ENCODE results near the gene MAP2K5.

MAP2K5 gene

DNA sequence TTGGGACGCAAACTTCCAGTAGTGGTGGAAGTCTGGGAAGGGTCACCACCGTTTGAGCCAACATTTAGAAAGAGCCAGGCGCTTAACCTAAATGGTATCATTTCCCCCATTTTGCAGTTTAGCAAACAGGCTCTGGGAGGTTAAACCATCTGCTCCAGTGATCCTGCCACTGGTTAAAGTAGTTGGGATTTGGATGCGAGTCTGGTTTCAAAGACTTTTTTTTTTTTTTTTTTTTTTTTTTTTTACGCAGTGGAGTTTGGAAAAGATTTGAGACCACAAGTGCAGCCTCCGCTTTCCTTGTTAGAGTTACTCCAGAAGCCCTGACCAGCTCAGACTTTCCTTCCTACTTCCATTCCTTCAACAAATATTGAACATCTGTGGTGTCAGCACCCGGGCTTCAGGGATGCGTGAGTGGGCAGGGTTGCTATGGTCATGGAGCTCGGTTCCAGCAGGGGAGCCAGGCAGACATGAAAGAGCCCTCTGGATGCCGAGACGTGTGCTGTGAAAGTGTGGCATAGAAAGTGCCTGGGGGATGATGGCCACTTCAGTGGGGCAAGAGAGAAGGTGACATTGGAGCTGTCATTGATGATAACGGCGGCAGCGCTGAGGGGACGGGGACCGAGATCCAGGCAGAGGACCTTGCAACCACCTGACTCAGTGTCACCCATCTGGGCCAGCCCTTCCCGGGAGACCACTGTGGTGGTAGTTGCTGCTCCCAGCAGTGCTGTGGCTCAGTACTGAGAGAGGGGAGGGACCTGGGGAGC lies 298.4 kb downstream of the MAP2K5 start (continued):
- TF ChIP-seq, protein P1, sequence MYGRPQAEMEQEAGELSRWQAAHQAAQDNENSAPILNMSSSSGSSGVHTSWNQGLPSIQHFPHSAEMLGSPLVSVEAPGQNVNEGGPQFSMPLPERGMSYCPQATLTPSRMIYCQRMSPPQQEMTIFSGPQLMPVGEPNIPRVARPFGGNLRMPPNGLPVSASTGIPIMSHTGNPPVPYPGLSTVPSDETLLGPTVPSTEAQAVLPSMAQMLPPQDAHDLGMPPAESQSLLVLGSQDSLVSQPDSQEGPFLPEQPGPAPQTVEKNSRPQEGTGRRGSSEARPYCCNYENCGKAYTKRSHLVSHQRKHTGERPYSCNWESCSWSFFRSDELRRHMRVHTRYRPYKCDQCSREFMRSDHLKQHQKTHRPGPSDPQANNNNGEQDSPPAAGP (tag by site-specific recombination; IDR thresholded peaks at IDR 0.05): peak; percentile 50; the same call in 1 of the 2 replicates
- TF ChIP-seq ZNF16 (tag by site-specific recombination; IDR thresholded peaks at IDR 0.05; ENCODE audit: low read depth): no peak
- no peak for TF ChIP-seq HOXA7 (CRISPR knock-in tag; IDR thresholded peaks at IDR 0.05; ENCODE audit: borderline replicate concordance)
- TF ChIP-seq, protein P2, sequence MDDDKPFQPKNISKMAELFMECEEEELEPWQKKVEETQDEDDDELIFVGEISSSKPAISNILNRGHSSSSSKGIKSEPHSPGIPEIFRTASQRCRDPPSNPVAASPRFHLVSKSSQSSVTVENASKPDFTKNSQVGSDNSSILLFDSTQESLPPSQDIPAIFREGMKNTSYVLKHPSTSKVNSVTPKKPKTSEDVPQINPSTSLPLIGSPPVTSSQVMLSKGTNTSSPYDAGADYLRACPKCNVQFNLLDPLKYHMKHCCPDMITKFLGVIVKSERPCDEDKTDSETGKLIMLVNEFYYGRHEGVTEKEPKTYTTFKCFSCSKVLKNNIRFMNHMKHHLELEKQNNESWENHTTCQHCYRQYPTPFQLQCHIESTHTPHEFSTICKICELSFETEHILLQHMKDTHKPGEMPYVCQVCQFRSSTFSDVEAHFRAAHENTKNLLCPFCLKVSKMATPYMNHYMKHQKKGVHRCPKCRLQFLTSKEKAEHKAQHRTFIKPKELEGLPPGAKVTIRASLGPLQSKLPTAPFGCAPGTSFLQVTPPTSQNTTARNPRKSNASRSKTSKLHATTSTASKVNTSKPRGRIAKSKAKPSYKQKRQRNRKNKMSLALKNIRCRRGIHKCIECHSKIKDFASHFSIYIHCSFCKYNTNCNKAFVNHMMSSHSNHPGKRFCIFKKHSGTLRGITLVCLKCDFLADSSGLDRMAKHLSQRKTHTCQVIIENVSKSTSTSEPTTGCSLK (tag by site-specific recombination; IDR thresholded peaks at IDR 0.05): no peak
- TF ChIP-seq HOXD13 (CRISPR knock-in tag; IDR thresholded peaks at IDR 0.05; ENCODE audit: borderline replicate concordance): no peak
- TF ChIP-seq MEIS1 (CRISPR knock-in tag; IDR thresholded peaks at IDR 0.05; ENCODE audit: borderline replicate concordance): no peak
- no peak for TF ChIP-seq ZNF514 (tag by site-specific recombination; IDR thresholded peaks at IDR 0.05)
- no peak for TF ChIP-seq ZNF548 (tag by site-specific recombination; IDR thresholded peaks at IDR 0.05)
- no peak for TF ChIP-seq ZNF654 (tag by site-specific recombination; IDR thresholded peaks at IDR 0.05; ENCODE audit: low read depth)
- TF ChIP-seq FEZF1 (tag by site-specific recombination; IDR thresholded peaks at IDR 0.05): no peak; the same call in 1 of the 2 replicates
- no peak for TF ChIP-seq ZNF248 (tag by site-specific recombination; IDR thresholded peaks at IDR 0.05)
- TF ChIP-seq ZNF785 (tag by site-specific recombination; IDR thresholded peaks at IDR 0.05): no peak
- no peak for TF ChIP-seq ZNF501 (tag by site-specific recombination; IDR thresholded peaks at IDR 0.05)
- TF ChIP-seq TRIM28 (IDR thresholded peaks at IDR 0.05; ENCODE audit: borderline replicate concordance, low read length): peak; percentile 20; the same call in 1 of the 2 replicates
- TF ChIP-seq MYNN (tag by site-specific recombination; IDR thresholded peaks at IDR 0.05; ENCODE audit: borderline replicate concordance): no peak
- no peak for TF ChIP-seq ZNF211 (tag by site-specific recombination; IDR thresholded peaks at IDR 0.05; ENCODE audit: low read depth)
- TF ChIP-seq KLF8 (tag by site-specific recombination; IDR thresholded peaks at IDR 0.05): no peak
- TF ChIP-seq ZNF621 (tag by site-specific recombination; IDR thresholded peaks at IDR 0.05): no peak
- no peak for TF ChIP-seq MZF1 (tag by site-specific recombination; IDR thresholded peaks at IDR 0.05; ENCODE audit: borderline replicate concordance)
- TF ChIP-seq, protein P3, sequence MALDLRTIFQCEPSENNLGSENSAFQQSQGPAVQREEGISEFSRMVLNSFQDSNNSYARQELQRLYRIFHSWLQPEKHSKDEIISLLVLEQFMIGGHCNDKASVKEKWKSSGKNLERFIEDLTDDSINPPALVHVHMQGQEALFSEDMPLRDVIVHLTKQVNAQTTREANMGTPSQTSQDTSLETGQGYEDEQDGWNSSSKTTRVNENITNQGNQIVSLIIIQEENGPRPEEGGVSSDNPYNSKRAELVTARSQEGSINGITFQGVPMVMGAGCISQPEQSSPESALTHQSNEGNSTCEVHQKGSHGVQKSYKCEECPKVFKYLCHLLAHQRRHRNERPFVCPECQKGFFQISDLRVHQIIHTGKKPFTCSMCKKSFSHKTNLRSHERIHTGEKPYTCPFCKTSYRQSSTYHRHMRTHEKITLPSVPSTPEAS (tag by site-specific recombination; IDR thresholded peaks at IDR 0.05): peak; percentile 2; the same call in 1 of the 2 replicates
- peak; percentile 29; the same call in 1 of the 2 replicates for TF ChIP-seq EGR2 (tag by site-specific recombination; IDR thresholded peaks at IDR 0.05; ENCODE audit: low read depth)
- TF ChIP-seq, protein P4, sequence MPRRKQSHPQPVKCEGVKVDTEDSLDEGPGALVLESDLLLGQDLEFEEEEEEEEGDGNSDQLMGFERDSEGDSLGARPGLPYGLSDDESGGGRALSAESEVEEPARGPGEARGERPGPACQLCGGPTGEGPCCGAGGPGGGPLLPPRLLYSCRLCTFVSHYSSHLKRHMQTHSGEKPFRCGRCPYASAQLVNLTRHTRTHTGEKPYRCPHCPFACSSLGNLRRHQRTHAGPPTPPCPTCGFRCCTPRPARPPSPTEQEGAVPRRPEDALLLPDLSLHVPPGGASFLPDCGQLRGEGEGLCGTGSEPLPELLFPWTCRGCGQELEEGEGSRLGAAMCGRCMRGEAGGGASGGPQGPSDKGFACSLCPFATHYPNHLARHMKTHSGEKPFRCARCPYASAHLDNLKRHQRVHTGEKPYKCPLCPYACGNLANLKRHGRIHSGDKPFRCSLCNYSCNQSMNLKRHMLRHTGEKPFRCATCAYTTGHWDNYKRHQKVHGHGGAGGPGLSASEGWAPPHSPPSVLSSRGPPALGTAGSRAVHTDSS (tag by site-specific recombination; IDR thresholded peaks at IDR 0.05): no peak
- peak; percentile 22; the same call in 1 of the 2 replicates for TF ChIP-seq WT1 (tag by site-specific recombination; IDR thresholded peaks at IDR 0.05)
- TF ChIP-seq ZNF202 (tag by site-specific recombination; IDR thresholded peaks at IDR 0.05; ENCODE audit: borderline replicate concordance): no peak
- no peak for TF ChIP-seq ZNF76 (tag by site-specific recombination; IDR thresholded peaks at IDR 0.05; ENCODE audit: borderline replicate concordance, low read depth)
- no peak for TF ChIP-seq ZNF610 (tag by site-specific recombination; IDR thresholded peaks at IDR 0.05; ENCODE audit: borderline replicate concordance)
- TF ChIP-seq ZNF660 (tag by site-specific recombination; IDR thresholded peaks at IDR 0.05): 0 out of 2 replicates have a peak, but pooled peaks have one; percentile 10
- TF ChIP-seq ZNF112 (tag by site-specific recombination; IDR thresholded peaks at IDR 0.05): no peak
- no peak for TF ChIP-seq KLF10 (tag by site-specific recombination; IDR thresholded peaks at IDR 0.05)
- TF ChIP-seq, protein P5, sequence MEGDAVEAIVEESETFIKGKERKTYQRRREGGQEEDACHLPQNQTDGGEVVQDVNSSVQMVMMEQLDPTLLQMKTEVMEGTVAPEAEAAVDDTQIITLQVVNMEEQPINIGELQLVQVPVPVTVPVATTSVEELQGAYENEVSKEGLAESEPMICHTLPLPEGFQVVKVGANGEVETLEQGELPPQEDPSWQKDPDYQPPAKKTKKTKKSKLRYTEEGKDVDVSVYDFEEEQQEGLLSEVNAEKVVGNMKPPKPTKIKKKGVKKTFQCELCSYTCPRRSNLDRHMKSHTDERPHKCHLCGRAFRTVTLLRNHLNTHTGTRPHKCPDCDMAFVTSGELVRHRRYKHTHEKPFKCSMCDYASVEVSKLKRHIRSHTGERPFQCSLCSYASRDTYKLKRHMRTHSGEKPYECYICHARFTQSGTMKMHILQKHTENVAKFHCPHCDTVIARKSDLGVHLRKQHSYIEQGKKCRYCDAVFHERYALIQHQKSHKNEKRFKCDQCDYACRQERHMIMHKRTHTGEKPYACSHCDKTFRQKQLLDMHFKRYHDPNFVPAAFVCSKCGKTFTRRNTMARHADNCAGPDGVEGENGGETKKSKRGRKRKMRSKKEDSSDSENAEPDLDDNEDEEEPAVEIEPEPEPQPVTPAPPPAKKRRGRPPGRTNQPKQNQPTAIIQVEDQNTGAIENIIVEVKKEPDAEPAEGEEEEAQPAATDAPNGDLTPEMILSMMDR (tag by site-specific recombination; IDR thresholded peaks at IDR 0.05): peak; percentile 57; the same call in 1 of the 2 replicates
- no peak for TF ChIP-seq ZNF37A (tag by site-specific recombination; IDR thresholded peaks at IDR 0.05)
- no peak for TF ChIP-seq KLF16 (tag by site-specific recombination; IDR thresholded peaks at IDR 0.05)
- TF ChIP-seq ZNF140 (tag by site-specific recombination; IDR thresholded peaks at IDR 0.05): no peak
- TF ChIP-seq ZEB2 (tag by site-specific recombination; IDR thresholded peaks at IDR 0.05): no peak
- no peak for TF ChIP-seq ZSCAN16 (tag by site-specific recombination; IDR thresholded peaks at IDR 0.05)
